HG02970 (cell line): ENCODE data around the gene OR13C2.

Experiments used
- ATAC-seq: cut with Tn5 transposase; IDR thresholded peaks from one replicate; pipeline ENCODE4 v1.9.1; 2021; ENCODE audit warnings: mild to moderate bottlenecking, moderate library complexity, moderate number of reproducible peaks; ENCODE audit not compliant: unreplicated experiment, low FRiP score

OR13C2 gene

DNA sequence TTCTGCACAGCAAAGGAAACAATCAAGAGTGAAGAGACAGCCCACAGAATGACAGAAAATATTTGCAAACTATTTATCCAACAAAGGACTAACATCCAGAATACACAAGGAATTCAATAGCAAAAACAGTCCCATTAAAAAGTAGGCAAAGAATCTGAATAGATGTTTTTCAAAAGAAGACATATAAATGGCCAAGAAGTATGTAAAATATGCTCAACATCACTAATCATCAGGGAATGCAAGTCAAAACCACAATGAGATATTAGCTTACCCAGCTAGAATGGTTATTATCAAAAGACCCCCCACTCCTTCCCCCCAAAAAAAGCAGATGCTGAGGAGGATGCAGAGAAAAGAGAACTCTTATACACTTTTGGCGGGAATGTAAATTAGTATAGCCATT, 49.9 kb downstream of the OR13C2 start:
- no peak for ATAC-seq
